Left ventricle myocardium superior (tissue), 1 donor: ENCODE data around the gene TMEM61. TPM values are rescaled to one million over a fixed set of nuclear protein-coding genes. Genes with fewer than 3 reads are reported as not detected.
"Not testable (repeated sequence)": the region's sequence is repeated elsewhere in the genome, so short reads cannot be mapped to it uniquely, and the experiment has no call there.

Experiments
- ATAC-seq: fragments of 200-7000 bp; cut with Tn5 transposase; one replicate; pipeline ENCODE4 v1.9.1; 2020; ENCODE audit warnings: mild to moderate bottlenecking, moderate library complexity
- DNase-seq: peaks from one replicate; pipeline ENCODE4 v3.0.0-alpha.2; 2020
- intact Hi-C: fragments of 100-400 bp; cut with micrococcal nuclease; formaldehyde crosslinking; loops from one replicate; pipeline ENCODE4 v1.11.0; 2022
- total RNA-seq: library from RNA; stranded (reverse); fragmentation: NEBNext Ultra II Directional; extraction: Animal tissue kit (Norgen Biotek cat#: 25700); gene quantifications from one replicate; pipeline ENCODE4 v1.2.1, GENCODE V29; 2021
- donor health status: DM: no; HTN: yes; CAD: no; lungs with severe emphysema.

Gene TMEM61
- total RNA-seq, 1 donor from 2014 or later, result 0.30 TPM

DNA sequence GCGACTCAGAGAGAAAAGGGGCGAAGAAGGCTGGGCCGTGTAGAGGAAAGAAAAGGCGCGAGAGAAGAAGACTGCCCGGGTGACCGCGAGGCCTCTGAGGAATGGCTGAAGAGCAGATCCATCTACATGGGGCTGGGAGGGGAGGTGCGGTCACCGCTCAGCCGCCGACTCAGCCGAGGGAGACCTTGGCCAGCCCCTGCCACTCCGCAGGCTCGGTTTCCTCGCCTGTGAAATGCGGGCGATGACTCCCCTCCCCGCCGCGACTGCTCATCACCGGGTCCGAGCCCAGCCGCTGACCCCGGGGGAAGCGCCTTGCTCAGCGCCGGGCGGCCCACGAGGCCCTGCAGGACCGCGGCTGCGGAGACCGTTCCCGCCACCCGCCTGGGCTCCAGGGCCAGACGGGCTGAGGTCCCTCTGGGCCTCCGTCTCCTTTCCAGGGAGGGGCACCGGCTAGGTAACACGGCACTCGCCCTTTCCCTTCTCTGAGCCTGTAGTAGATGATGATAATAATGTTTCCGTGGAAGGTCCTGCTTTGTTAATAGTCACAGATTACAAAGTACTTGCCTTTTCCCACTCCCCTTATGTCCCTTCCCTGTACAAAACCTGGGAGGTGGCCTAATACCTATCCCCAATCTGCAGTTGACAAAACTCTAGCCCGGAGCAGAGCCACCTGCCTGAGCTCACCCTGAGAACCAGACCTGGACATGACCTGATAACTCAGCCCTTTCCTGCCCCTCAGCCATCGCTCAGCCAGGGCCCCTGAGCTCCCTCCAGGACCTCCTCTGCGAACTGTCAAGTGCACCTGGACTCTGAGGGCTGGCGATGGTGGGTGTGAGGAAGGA is 16.7 kb downstream of the TMEM61 start:
- intact Hi-C loops, result loop anchor here (2.0 kb wide), 1 partner anchor 52 kb away; no protein-coding TSS in a partner anchor
- no peak for DNase-seq
- peak; percentile 34 for ATAC-seq

DNA sequence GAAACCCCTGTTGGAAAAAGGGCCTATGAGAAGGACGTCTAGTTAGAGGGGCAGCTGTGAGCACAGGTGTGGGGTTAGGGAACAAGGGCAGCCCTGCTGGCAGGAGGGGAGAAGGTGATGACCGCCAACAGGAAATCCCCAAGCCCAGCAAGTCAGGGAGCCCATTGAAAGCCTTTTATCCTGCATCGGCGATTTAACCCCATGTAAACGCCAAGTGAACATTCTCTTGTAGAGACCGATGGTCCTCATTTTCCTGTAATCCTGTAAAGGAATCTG is 17.2 kb downstream of the TMEM61 start:
- ATAC-seq, result no peak
- intact Hi-C loops, result loop anchor here (2.0 kb wide), 1 partner anchor 53 kb away; no protein-coding TSS in a partner anchor
- no peak for DNase-seq

DNA sequence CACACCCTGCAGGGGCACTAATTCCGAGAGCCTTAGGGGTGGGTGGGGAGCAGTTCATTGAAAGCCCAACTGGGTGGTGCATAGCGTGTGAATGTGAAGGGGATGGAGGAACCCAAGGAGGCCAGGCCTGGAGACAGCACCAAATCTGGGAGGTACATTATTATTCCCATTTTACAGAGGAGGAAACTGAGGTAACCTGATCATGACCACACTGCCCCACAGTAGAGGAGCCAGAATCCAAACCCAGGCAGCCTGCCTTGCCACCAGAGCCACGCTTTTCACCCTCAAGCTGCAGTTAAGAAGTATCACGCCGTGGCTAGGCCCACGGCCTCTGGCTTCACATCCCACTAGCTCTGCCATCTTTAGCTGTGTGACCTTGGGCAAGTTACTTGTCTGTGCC is 17.7 kb downstream of the TMEM61 start:
- intact Hi-C loops, result no loop called here
- no peak for DNase-seq
- ATAC-seq, result no peak

DNA sequence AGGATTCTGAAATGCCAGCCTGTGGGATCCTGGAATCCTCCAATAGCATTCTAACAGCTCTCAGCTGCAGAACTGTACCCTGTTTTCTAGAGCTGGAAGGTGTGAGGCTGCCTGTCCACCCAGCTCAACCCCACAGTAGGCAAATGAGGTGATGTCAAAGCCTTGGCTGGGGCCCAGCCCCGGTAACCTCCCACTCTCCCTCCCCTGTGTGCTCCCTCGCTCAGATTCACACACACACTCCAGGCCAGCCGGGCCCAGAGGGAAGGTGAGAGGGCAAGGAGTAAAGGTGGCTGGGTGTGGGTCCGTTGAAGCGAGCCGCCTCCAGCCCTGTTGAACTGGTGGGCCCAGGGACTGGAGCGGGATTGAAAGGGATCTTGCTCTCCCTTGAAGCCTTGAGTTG is 18.2 kb downstream of the TMEM61 start, which contains the start of gene BSND:
BSND (plus strand) TSS at position 257 of the 400 bp plus-strand sequence. CDS start 254 bp downstream, outside the sequence.
- DNase-seq (no peak), ATAC-seq (no peak)
- intact Hi-C loops, result no loop called here

DNA sequence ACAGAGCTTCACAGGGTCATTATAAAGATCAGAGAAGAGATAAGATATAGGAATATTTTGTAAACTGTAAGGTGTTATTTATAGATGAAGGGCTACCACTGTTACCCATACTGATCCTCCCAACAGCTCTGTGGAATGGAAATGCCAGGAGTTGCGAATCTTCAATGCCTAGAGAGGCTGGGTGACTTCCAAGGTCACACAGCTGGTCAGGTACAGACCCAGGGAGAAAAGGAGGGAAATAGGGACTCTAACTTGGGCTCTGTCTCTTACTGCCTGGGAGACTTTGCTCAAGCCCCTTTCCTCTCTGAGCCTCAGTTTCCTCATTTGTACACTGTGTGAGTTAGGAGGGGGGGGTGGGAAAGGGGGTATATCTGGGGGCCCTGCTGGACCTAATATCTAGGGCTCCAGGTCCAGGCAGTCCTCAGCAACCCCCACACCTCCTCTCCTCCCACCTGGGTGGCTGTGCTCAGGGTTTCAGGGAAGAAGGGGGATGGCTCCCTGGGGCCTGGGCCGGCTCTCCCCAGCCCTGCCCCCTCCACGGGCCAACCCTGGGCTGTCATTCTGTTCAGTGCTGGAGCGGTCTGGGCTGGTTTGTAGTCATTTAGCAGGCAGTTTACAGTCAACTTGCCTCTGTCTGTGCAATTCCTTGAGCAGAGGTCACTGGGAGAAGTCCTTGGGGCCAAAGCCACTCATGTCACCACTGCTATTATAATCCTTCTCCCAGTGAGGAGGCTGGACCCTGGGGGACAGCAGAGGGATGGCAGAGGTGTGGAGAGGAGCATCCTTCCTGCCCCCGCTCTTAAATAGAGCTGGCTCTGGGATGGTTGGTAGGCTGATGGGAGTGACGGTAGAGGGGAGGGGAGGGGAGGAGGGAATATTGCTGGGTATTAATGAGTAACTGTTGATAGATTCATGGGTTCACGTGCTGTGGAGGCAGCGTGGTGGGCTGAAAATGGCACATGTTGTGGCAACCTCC is 20.0 kb downstream of the TMEM61 start:
- intact Hi-C loops, result no loop called here
- ATAC-seq (no peak), DNase-seq (no peak)

DNA sequence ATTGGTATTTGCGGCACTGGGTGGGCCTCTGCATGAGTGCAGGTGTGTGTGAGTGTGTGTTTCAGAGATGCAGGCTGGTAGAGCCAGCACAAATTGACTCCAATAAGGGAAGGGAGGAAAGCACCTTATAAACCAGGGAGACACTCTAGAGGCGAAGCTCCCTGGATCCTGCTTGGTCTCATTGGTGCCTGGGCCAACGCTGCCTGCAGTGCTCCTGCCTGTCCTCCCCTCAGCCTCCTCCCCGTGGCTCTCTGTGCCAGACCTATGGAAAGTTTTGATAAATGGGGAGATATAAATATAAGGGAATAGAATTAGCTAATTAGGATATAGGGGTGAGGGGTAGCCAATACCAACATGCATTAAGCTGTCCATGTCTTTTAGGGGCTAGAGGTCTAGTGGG is 20.9 kb downstream of the TMEM61 start:
- no peak for ATAC-seq
- DNase-seq, result no peak
- intact Hi-C loops, result no loop called here

DNA sequence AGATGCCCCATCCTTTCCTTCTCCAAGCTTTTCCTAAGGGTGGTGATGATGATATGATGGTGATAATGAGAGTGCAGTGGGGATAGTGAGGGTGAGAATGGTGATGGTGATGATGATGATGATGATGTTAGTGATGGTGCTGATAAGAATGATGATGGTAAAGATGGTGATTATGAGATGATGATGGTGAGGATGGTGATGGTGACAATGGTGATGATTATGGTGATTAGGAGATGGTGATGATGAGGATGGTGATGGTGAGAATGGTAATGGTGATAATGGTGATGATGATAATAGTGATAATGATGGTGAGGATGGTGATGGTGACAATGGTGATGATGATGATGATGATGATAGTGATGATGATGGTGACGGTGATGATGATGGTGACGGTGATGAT is 22.3 kb downstream of the TMEM61 start:
- DNase-seq (no peak), ATAC-seq (no peak)
- intact Hi-C loops, result no loop called here

DNA sequence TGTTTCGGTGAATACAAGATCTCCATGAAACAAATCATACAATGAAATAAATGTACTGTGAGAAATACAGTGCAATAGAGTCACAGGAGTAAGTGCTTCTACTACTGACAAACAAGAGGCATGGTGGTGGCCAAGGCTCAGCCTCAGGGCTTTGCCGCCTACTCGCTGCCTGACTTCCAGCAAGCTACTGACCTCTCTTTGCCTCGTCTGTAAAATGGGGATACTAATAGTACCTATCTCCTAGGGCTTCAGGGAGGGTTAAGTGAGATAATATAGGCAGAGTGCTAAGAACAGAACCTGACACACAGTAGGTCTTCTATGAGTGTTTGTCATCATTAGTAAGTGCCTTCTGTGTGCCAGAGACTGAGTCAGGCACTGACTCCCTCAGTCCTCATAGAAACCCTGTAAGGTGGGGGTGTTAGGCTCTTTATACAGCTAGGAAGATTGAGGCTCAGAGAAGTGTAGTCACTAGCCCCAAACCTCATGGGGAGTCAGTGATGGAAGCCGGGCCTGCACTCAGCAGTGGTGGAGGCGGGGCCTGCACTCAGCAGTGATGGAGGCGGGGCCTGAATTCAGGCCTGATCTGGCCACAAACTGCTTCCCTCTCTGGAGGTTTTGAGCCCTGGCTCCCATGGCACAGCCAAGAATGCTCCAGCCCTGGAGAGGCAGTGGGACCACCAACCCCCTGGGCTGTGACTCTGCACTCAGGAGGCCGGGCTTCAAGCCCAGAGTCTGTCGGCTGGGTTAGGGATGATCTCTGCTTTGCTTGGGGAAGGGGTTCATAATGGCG is 25.1 kb downstream of the TMEM61 start:
- intact Hi-C loops, result no loop called here
- DNase-seq, result no peak
- ATAC-seq, result no peak

DNA sequence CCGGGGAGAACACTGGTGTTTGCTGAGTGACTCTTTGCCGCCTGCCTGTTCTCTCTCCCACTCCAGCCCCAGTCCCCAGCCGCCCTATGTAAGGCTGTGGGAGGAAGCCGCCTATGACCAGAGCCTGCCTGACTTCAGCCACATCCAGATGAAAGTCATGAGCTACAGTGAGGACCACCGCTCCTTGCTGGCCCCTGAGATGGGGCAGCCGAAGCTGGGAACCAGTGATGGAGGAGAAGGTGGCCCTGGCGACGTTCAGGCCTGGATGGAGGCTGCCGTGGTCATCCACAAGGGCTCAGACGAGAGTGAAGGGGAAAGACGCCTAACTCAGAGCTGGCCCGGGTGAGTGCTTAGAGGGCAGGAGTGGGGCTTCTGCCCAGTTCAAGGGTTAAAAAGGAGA is 26.5 kb downstream of the TMEM61 start:
- ATAC-seq (no peak), DNase-seq (no peak)
- intact Hi-C loops, result no loop called here

DNA sequence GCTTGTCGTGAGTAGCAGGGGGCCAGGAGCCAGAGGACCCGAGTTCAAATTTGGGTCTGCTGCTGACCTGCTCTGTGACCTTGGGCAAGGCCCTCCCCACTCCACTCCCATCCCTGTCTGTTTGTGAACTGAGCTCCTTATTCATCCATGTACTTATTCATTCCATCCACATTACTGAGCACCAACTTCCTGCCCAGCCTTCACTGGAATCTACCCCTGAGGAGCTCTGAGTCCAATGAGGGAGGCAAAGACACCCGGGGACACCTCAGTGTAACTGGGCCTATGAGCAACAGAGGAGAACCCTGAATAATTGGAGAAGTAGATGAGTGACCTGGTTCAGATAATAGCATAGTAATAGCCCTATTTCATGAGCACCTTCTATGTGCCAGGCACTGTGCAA is 27.2 kb downstream of the TMEM61 start:
- DNase-seq, result no peak
- no peak for ATAC-seq
- intact Hi-C loops, result no loop called here

DNA sequence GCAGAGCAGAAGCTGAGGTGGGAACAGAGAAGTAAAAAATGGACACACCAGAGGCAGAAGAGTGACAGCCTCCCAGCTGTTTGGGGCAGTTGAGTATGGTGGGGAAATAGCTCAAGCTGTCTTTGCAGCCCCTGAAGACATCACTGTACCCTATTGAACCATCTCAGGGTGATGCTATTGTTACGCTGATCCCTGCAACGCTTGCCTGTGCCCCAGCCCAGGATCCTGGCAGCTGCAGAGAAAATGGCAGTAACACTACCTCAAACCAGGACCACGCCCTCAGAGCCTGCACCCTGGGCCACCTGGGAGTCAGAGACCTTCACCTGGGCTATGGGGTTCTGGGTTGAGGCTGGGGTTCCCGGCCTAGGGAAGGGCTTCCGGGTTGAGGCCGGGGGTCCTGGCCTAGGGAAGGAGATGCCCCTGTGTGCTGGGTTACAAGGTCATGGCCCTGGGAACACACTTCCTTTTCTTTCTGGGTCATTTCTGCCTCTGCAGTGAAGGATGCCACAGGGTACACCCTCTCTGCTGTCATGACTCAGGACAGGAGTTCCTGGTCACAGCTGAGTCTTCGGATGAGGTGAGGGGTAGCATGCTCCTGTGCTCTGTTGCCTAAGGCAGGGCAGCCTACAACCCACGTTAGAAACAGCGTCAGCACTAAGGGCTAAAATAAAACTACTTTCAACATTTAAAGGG is 29.9 kb downstream of the TMEM61 start:
- no peak for DNase-seq
- intact Hi-C loops, result no loop called here
- no peak for ATAC-seq

DNA sequence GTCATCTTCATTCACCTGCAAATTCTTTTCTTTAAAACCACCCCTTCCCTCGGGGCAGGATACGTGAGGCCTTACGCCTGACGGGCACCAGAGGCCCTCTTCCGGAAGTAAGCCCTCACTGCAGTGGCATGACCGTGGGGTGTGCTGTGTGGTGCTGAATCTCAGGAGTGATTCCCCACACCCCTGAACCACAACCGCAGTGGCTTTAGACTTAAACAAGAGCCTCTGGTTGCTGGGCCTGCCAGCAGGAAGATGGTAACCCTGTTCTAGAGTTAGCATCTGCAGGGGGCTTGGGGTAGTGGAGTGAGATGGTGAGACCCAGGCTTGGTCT is 30.4 kb downstream of the TMEM61 start:
- intact Hi-C loops, result no loop called here
- no peak for DNase-seq
- no peak for ATAC-seq

DNA sequence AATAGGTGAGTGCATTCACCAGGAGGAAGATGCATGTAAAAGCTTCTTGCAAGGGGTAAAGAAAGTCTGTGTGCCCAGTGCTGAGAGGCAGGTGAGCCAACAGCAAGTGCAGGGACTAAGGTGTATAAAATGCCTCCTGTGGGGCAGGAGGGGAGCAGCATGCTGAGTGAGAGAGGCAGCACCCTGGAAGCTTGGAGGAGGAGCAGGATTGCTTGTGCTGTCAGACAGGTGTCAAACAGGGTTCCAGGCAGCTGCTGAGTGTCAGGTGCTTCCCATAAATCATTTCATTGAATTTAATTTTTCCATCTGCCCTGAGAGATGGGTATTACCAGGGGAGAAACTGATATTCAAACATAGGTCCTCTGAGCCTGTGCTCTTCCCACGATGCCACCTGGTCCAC is 32.2 kb downstream of the TMEM61 start:
- intact Hi-C loops, result no loop called here
- no peak for ATAC-seq
- DNase-seq, result no peak

DNA sequence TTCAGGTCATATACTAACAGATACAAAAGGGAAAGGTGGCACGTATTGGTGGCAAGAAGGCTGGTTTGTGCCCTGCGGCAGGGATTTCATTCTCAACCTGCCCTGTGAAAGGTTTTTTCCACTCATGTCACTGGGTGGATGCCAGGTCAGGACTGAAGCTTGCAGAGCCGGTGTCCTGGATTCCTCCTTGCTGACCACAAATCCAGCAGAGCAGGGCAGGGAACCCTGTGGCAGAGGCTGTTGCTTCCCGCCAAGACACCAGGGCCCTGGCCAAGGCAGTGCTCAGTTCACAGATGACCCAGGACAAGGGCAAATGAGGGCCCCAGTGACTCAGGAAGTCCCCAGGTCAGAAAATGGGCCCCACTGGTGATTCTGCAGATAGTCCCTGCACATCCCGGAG is 34.7 kb downstream of the TMEM61 start:
- intact Hi-C loops, result no loop called here
- ATAC-seq (peak; percentile 42), DNase-seq (no peak)

DNA sequence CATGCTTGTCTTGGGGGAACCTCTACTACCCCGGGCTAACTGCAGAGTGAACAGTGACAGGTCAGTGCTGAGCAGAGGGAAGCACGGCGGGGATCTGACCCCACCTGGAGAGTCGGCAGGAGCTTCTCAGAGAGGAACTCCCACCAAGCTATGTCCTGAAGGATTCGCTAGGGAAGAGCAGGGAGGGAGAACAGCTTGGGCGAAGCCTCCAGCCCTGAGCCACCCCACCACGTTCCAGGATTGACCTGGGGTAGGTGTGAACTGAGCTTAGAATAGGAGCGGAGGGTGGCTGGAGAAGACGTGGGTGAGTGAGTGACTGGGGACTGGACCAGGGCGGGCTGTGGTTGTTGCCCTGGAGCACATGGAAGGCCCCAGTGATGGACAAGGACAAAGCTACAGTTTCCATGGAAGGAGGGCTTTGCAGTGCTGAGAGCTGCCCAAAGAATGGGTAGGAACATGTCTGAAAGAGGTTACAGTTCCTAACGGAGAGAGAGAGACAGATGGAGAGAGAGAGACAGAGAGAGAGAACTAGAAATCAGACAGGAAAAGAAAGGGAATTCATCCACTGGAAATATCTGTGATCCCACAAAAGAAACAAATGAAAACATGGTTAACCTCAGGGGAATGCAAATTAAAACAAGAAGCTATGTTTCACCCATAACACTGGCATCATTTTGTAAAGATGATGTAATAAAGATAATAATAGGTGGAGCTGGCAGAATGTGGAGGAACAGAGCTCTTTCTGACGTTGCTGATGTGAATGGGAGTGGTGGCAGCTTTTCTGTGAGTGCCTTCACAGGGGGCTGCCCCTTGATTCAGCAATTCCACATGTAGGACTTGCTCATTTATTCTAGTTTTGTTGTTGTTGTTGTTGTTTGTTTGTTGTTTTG is 35.5 kb downstream of the TMEM61 start:
- ATAC-seq (no peak), DNase-seq (no peak)
- intact Hi-C loops, result no loop called here

DNA sequence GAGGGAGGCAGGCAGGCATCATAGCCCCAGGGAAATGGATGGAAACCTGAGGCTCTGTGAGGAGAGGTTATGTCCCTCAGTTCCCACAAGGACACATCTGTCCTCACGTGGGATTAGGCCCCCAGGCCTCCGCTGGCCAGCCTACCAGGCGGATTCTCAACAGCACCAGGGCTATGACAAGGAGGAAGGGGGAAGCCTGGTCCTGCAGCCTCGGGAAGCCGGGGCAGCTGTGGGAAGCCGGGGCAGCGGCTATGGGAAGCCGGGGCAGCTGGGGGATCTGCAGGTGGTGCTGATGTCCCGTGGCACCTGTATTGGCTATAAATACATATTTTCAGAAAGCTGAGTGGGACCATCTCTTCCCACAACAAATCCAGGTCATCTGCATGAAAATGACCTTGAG is 38.0 kb downstream of the TMEM61 start:
- intact Hi-C loops, result no loop called here
- ATAC-seq, result no peak
- no peak for DNase-seq

DNA sequence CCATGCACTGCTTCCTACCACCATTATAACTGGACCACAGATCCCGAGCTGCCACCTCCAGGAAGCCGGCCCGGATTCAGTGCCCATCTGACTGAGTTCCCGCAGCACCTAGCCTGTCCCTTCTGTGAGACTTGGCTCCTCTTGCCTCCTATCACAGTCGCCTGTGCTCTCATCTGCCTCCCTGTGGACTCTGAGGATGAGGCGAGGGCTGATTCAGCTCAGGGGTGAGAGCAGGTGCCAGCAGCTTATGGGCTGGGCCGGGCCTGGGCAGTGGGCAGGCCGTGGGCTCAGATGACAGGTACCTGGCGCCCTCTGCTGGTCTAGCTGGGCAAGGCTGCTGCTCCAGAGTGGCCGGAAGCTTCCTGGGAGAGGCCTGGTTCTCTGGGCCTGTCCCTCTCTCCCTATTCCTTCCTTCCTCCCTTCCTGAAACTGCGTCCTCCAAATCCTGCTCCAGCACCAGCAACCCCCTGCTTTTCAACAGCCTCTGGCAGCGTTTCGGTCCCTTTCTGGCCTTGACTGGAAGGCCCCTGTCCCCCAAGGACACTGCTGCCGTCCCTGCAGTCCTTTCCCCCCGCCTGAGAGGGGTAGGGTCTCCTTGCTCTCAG is 41.6 kb downstream of the TMEM61 start:
- peak; percentile 99 for ATAC-seq
- intact Hi-C loops, result no loop called here
- DNase-seq, result peak; percentile 88

DNA sequence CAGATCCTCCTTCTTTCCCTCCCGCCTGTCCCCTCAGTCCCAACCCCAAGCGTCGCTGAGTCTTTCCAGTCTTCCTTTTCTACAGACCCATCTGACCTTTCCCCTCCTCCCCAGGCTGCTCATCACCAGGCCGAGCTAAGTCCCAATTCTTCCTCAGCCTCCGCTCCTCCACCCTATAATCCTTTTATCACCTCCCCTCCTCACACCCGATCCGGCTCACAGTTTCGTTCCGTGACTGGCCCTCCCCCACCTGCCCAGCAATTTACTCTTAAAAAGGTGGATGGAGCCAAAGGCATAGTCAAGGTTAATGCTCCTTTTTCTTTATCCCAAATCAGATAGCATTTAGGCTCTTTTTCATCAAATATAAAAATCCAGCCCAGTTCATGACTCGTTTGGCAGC is 43.7 kb downstream of the TMEM61 start:
- intact Hi-C loops, ATAC-seq, DNase-seq: not testable (repeated sequence)
